Neural cell (in vitro differentiated cells): Measurements from ENCODE around the gene PCDH1. TPM values are rescaled to one million over a fixed set of nuclear protein-coding genes. Genes with fewer than 3 reads are reported as not detected.

Experiments
- H2AFZ ChIP-seq: fragments of 200-600, 300-800 bp; sonication (generic), shearing (Covaris generic); 2 replicates; pipeline ENCODE4 v1.6.0; 2014; ENCODE audit warnings: low read depth, mild to moderate bottlenecking, antibody characterized with exemption, low read length, moderate library complexity
- H3F3A ChIP-seq: fragments of 200-600 bp; shearing (Covaris generic); 2 replicates; pipeline ENCODE4 v1.6.1; 2016; ENCODE audit warnings: mild to moderate bottlenecking, moderate library complexity, mixed read lengths, antibody characterized with exemption, low read length; ENCODE audit not compliant: insufficient read depth, poor library complexity, severe bottlenecking
- H3K27ac ChIP-seq: fragments of 200-600, 300-800 bp; sonication (generic), shearing (Covaris generic); 2 replicates; pipeline ENCODE4 v1.5.1; 2014; ENCODE audit warnings: mild to moderate bottlenecking, low read length, moderate library complexity
- H3K27me3 ChIP-seq: fragments of 300-800, 200-600 bp; sonication (generic), shearing (Covaris generic); 2 replicates; pipeline ENCODE4 v1.6.0; 2014; ENCODE audit warnings: mild to moderate bottlenecking, low read depth, low read length, moderate library complexity; ENCODE audit not compliant: insufficient read depth
- H3K36me3 ChIP-seq: fragments of 300-800, 200-600 bp; sonication (generic), shearing (Covaris generic); 2 replicates; pipeline ENCODE4 v1.5.1; 2014; ENCODE audit warnings: mild to moderate bottlenecking, antibody characterized with exemption, low read length, moderate library complexity; ENCODE audit not compliant: insufficient read depth
- H3K4me2 ChIP-seq: fragments of 300-800, 200-600 bp; sonication (generic), shearing (Covaris generic); 2 replicates; pipeline ENCODE4 v1.6.0; 2014; ENCODE audit warnings: mild to moderate bottlenecking, low read length
- H3K4me3 ChIP-seq: fragments of 300-800, 200-600 bp; sonication (generic), shearing (Covaris generic); 2 replicates; pipeline ENCODE4 v1.5.1; 2014; ENCODE audit warnings: mild to moderate bottlenecking, low read length, moderate library complexity
- H3K79me2 ChIP-seq: fragments of 200-600 bp; shearing (Covaris generic); replicated peaks from 2 replicates; pipeline ENCODE4 v1.6.0; 2014; ENCODE audit warnings: mild to moderate bottlenecking, low read length, moderate library complexity; ENCODE audit not compliant: insufficient read depth
- H3K9ac ChIP-seq: fragments of 300-800, 200-600 bp; sonication (generic), shearing (Covaris generic); 2 replicates; pipeline ENCODE4 v1.6.1; 2016; ENCODE audit warnings: mild to moderate bottlenecking, low read length, mixed read lengths
- H3K9me2 ChIP-seq: fragments of 200-600 bp; shearing (Covaris generic); 2 replicates; pipeline ENCODE4 v1.6.1; 2016; ENCODE audit warnings: mild to moderate bottlenecking, low read length, mixed read lengths; ENCODE audit not compliant: insufficient read depth
- H3K9me3 ChIP-seq: fragments of 200-600, 300-800 bp; sonication (generic), shearing (Covaris generic); 2 replicates; pipeline ENCODE4 v1.6.1; 2016; ENCODE audit warnings: mild to moderate bottlenecking, mixed run types, low read length, moderate library complexity, mixed read lengths
- H4K20me1 ChIP-seq: fragments of 200-600 bp; shearing (Covaris generic); 2 replicates; pipeline ENCODE4 v1.6.1; 2016; ENCODE audit warnings: mild to moderate bottlenecking, mixed run types; ENCODE audit not compliant: insufficient read depth
- CTCF ChIP-seq: fragments of 450-650 bp; IDR thresholded peaks from 2 replicates; pipeline ENCODE4 v1.5.1; 2014; ENCODE audit warnings: antibody characterized with exemption, mild to moderate bottlenecking, moderate library complexity; ENCODE audit not compliant: poor library complexity, severe bottlenecking
- EP300 ChIP-seq: fragments of 450-650 bp; conservative IDR thresholded peaks from 2 replicates; pipeline ENCODE4 v1.6.1; 2014; ENCODE audit warnings: antibody characterized with exemption, mild to moderate bottlenecking, moderate library complexity; ENCODE audit not compliant: poor library complexity, severe bottlenecking
- EZH2 ChIP-seq: fragments of 200-600, 300-800 bp; shearing (Covaris generic), sonication (generic); IDR thresholded peaks from 2 replicates; pipeline ENCODE4 v1.6.1; 2014; ENCODE audit warnings: antibody characterized with exemption, low read length, borderline replicate concordance, mild to moderate bottlenecking; ENCODE audit not compliant: insufficient read depth, poor library complexity, severe bottlenecking
- MXI1 ChIP-seq: fragments of 450-650 bp; conservative IDR thresholded peaks from 2 replicates; pipeline ENCODE4 v1.6.1; 2014; ENCODE audit warnings: antibody characterized with exemption, mild to moderate bottlenecking; ENCODE audit not compliant: poor library complexity, severe bottlenecking
- POLR2AphosphoS5 ChIP-seq: IDR thresholded peaks from 2 replicates; pipeline ENCODE4 v1.6.1; 2012
- RAD21 ChIP-seq: fragments of 450-650 bp; conservative IDR thresholded peaks from 2 replicates; pipeline ENCODE4 v1.6.1; 2014; ENCODE audit warnings: antibody characterized with exemption, mild to moderate bottlenecking, moderate library complexity
- SMC3 ChIP-seq: fragments of 450-650 bp; conservative IDR thresholded peaks from 2 replicates; pipeline ENCODE4 v1.6.1; 2014; ENCODE audit warnings: antibody characterized with exemption, mild to moderate bottlenecking, moderate library complexity; ENCODE audit not compliant: poor library complexity
- TAF1 ChIP-seq: IDR thresholded peaks from 2 replicates; pipeline ENCODE4 v1.6.1; 2012; ENCODE audit warnings: low read depth
- polyA plus RNA-seq: library from polyadenylated mRNA; depleted of rRNA; stranded (reverse); fragments of >200 nt; gene quantifications from 2 replicates; pipeline ENCODE4 v1.2.3, GENCODE V29; 2014
- TF ChIP-seq, protein P1 (sequence below): IDR thresholded peaks from 2 replicates; pipeline ENCODE4 v1.6.1; 2012; ENCODE audit warnings: borderline replicate concordance

Gene PCDH1
- polyA plus RNA-seq, 1 donor from 2014 or later = 13.9 TPM

- Histone ChIP-seq H3K9ac (no peak overlapping the region), H3K4me3 (no peak overlapping the region), H3K9me2 (no peaks in the 10 kb centered on the region), H4K20me1 (no peaks in the 10 kb centered on the region), H2AFZ (no peak overlapping the region), H3K79me2 (no peaks in the 10 kb centered on the region), H3K27ac (no peak overlapping the region), H3K27me3 (no peaks in the 10 kb centered on the region), H3F3A (no peaks in the 10 kb centered on the region), H3K9me3 (no peaks in the 10 kb centered on the region), H3K4me2 (no peak overlapping the region), H3K36me3 (no peaks in the 10 kb centered on the region)
- TF ChIP-seq POLR2AphosphoS5 (no peak), TAF1 (no peak), CTCF (no peak), EP300 (no peak), MXI1 (no peak), RAD21 (no peak), SMC3 (no peak)
Observed at GRCh38 chr5:141904551-141904950, 26.3 kb upstream of the PCDH1 start.

- no peaks in the 10 kb centered on the region for H3K27me3 ChIP-seq
- TF ChIP-seq EP300 (no peak), CTCF (no peak), SMC3 (no peak), RAD21 (no peak), POLR2AphosphoS5 (no peak), MXI1 (no peak), EZH2 (no peak), TAF1 (no peak)
- TF ChIP-seq, protein P1, sequence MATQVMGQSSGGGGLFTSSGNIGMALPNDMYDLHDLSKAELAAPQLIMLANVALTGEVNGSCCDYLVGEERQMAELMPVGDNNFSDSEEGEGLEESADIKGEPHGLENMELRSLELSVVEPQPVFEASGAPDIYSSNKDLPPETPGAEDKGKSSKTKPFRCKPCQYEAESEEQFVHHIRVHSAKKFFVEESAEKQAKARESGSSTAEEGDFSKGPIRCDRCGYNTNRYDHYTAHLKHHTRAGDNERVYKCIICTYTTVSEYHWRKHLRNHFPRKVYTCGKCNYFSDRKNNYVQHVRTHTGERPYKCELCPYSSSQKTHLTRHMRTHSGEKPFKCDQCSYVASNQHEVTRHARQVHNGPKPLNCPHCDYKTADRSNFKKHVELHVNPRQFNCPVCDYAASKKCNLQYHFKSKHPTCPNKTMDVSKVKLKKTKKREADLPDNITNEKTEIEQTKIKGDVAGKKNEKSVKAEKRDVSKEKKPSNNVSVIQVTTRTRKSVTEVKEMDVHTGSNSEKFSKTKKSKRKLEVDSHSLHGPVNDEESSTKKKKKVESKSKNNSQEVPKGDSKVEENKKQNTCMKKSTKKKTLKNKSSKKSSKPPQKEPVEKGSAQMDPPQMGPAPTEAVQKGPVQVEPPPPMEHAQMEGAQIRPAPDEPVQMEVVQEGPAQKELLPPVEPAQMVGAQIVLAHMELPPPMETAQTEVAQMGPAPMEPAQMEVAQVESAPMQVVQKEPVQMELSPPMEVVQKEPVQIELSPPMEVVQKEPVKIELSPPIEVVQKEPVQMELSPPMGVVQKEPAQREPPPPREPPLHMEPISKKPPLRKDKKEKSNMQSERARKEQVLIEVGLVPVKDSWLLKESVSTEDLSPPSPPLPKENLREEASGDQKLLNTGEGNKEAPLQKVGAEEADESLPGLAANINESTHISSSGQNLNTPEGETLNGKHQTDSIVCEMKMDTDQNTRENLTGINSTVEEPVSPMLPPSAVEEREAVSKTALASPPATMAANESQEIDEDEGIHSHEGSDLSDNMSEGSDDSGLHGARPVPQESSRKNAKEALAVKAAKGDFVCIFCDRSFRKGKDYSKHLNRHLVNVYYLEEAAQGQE = no peak
- H3K27ac ChIP-seq = no peak overlapping the region
- no peak overlapping the region for H3K9ac ChIP-seq
- no peaks in the 10 kb centered on the region for H3K9me2 ChIP-seq
- no peaks in the 10 kb centered on the region for H3F3A ChIP-seq
- H2AFZ ChIP-seq = no peak overlapping the region
- no peak overlapping the region for H3K4me3 ChIP-seq
- H3K4me2 ChIP-seq = no peak overlapping the region
- no peaks in the 10 kb centered on the region for H3K79me2 ChIP-seq
- no peaks in the 10 kb centered on the region for H4K20me1 ChIP-seq
- no peaks in the 10 kb centered on the region for H3K36me3 ChIP-seq
- no peaks in the 10 kb centered on the region for H3K9me3 ChIP-seq
Observed at GRCh38 chr5:141903261-141903660, 25.1 kb upstream of the PCDH1 start.
